ENCODE data around the gene BACE2. TPM values are rescaled to one million over a fixed set of nuclear protein-coding genes. Genes with fewer than 3 reads are reported as not detected.

The BACE2 gene
- total and polyA plus RNA-seq, 2 of the 13 experiments (the other 11 are each of a cell fraction or from before 2014, with no cell fraction given), result 0.07 to 0.11 TPM

GRCh38 chr21:41215856-41216408 lies 48.0 kb downstream of the BACE2 start (continued):
- TF ChIP-seq HBP1 (CRISPR knock-in tag; IDR thresholded peaks at IDR 0.05; ENCODE audit: low read depth) (no peak), PBX3 (CRISPR knock-in tag; IDR thresholded peaks at IDR 0.05; ENCODE audit: borderline replicate concordance) (no peak), DZIP1 (CRISPR knock-in tag; IDR thresholded peaks at IDR 0.05) (no peak)

GRCh38 chr21:41216486-41216885 lies 48.5 kb downstream of the BACE2 start:
- Histone ChIP-seq H3K9me3 (ENCODE audit: low read length) (no peaks in the 10 kb centered on the region), H3K36me3 (replicated peaks in 1 of 2; ENCODE audit: control insufficient read depth in 1 of 2, insufficient read depth in 2 of 2, low read length in 2 of 2) (no peaks in the 10 kb centered on the region), H3K4me2 (ENCODE audit: low read depth, low read length) (no peak overlapping the region), H4K20me1 (ENCODE audit: insufficient read depth, low read length) (no peaks in the 10 kb centered on the region), H2AFZ (ENCODE audit: low read length) (no peak overlapping the region), H3K4me3 (replicated peaks in 1 of 3; ENCODE audit: insufficient read depth in 1 of 3, low read depth in 2 of 3, low read length in 3 of 3) (no peak overlapping the region), H3K4me1 (ENCODE audit: insufficient read depth, low read length) (no peaks in the 10 kb centered on the region), H3K27me3 (ENCODE audit: control insufficient read depth in 1 of 2, insufficient read depth in 2 of 2, low read length in 2 of 2) (peaks cover 0 to 29% of the 10 kb centered on the region in 2 experiments; a peak in 3 of 5 replicates), H3K27ac (ENCODE audit: extremely low read length, insufficient read depth, low read length) (no peak overlapping the region), H3K79me2 (ENCODE audit: insufficient read depth, low read length) (no peaks in the 10 kb centered on the region), H3K9ac (ENCODE audit: insufficient read depth, low read depth, low read length) (no peak overlapping the region)
- no TSS peak for BruUV-seq (replicated peaks)
- FAIRE-seq (no peak), ATAC-seq (no peak), DNase-seq (ENCODE audit: low spot score) (no peak)
- TF ChIP-seq CTCF (CRISPR knock-in tag; IDR thresholded peaks at IDR 0.05) (no peak), ARID5B (CRISPR knock-in tag; IDR thresholded peaks at IDR 0.05) (no peak)
- 49% methylated on average over 17 of the region's 17 CpGs for WGBS (ENCODE audit: low lambda C conversion rate)
- POLR2A ChIA-PET, result no interaction called here
- CTCF ChIA-PET (ENCODE audit: low intra/inter-chr PET ratio, low total read pairs), result no interaction called here
- intact Hi-C loops (cut with micrococcal nuclease; ENCODE audit: unreplicated experiment), result no loop called here
- in situ Hi-C loops (cut with HindIII; ENCODE audit: extremely low pct_ligation_motif_present, low pct_unique_long_range_greater_than_20kb), result no loop called here
